ENCODE results near the gene FBXO17. TPM values are rescaled to one million over a fixed set of nuclear protein-coding genes. Genes with fewer than 3 reads are reported as not detected.

FBXO17 gene
- total and polyA plus RNA-seq, 2 donors (not counting 1 experiment from before 2014, with no cell fraction given) = not detected

DNA sequence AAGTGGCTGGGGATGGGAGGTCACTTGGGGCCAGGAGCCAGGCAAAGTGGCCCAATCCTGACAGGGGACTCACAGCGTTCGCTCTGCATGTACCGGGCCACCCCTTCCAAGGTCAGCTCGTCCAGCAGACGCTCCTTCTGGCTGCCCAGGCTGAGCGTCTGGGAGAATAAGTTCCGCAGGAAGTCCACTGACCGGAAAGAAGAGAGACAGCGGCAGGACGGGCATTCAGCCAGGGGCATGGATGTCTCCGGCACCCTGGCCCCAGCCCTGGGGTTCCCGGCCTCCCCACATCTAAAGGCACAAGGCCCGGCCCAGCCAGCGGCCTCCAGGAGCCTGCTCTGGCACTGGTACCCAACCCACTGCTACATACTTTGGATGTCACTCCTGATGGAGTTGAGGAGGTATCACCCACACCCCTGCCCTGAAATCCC is 82.2 kb downstream of the FBXO17 start:
- peaks cover 0 to 22% of the 10 kb centered on the region in 2 experiments for H3K36me3 ChIP-seq (replicated peaks in 1 of 2; ENCODE audit: control extremely low read depth in 1 of 2, control insufficient read depth in 1 of 2, extremely low read depth in 1 of 2, insufficient read depth in 2 of 2, low read length in 1 of 2)
- no peak for DNase-seq
- no peaks in the 10 kb centered on the region for H4K20me1 ChIP-seq (ENCODE audit: control insufficient read depth, insufficient read depth, low read length, poor library complexity, severe bottlenecking)
- ATAC-seq (ENCODE audit: low read depth) = no peak
- no peak overlapping the region for H2AFZ ChIP-seq (ENCODE audit: insufficient read depth, low read depth, low read length, poor library complexity, severe bottlenecking)
- no peaks in the 10 kb centered on the region for H3K27me3 ChIP-seq (replicated peaks in 1 of 4; ENCODE audit: control extremely low read depth in 1 of 4, control insufficient read depth in 3 of 4, insufficient read depth in 4 of 4, low read length in 3 of 4)
- H3K27me3 Mint-ChIP-seq = no peaks in the 10 kb centered on the region
- H3K9me3 ChIP-seq (ENCODE audit: control extremely low read depth in 1 of 3, control insufficient read depth in 2 of 3, insufficient read depth in 1 of 3, low read length in 2 of 3) = no peaks in the 10 kb centered on the region
- H3K4me3 Mint-ChIP-seq = no peak overlapping the region
- peaks cover 9% of the 10 kb centered on the region for H3K4me1 Mint-ChIP-seq
- CTCF ChIA-PET = interaction anchor here (1.0 kb wide), 1 partner anchor 107 kb away, joined by 4 read pairs; no protein-coding TSS in a partner anchor
- 99% methylated on average over 14 of the region's 14 CpGs for WGBS (ENCODE audit: insufficient coverage)
- intact Hi-C loops (cut with micrococcal nuclease) = no loop called here
- no peaks in the 10 kb centered on the region for H3K9me3 Mint-ChIP-seq (ENCODE audit: insufficient read depth)
- no peak overlapping the region for H3K9ac ChIP-seq (ENCODE audit: low read length)
- no peak overlapping the region for H3K4me2 ChIP-seq (replicated peaks; ENCODE audit: low read depth, low read length, poor library complexity, severe bottlenecking)
- TF ChIP-seq EZH2 (IDR thresholded peaks at IDR 0.05; ENCODE audit: borderline replicate concordance, insufficient read depth, low read depth, low read length, poor library complexity, severe bottlenecking) = no peak
- TF ChIP-seq, protein P1, sequence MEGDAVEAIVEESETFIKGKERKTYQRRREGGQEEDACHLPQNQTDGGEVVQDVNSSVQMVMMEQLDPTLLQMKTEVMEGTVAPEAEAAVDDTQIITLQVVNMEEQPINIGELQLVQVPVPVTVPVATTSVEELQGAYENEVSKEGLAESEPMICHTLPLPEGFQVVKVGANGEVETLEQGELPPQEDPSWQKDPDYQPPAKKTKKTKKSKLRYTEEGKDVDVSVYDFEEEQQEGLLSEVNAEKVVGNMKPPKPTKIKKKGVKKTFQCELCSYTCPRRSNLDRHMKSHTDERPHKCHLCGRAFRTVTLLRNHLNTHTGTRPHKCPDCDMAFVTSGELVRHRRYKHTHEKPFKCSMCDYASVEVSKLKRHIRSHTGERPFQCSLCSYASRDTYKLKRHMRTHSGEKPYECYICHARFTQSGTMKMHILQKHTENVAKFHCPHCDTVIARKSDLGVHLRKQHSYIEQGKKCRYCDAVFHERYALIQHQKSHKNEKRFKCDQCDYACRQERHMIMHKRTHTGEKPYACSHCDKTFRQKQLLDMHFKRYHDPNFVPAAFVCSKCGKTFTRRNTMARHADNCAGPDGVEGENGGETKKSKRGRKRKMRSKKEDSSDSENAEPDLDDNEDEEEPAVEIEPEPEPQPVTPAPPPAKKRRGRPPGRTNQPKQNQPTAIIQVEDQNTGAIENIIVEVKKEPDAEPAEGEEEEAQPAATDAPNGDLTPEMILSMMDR (IDR thresholded peaks at IDR 0.05) = no peak
- H3K27ac ChIP-seq (ENCODE audit: low read length in 2 of 2) = no peak overlapping the region
- POLR2A ChIA-PET = no interaction called here
- peaks cover 52% of the 10 kb centered on the region for H3K79me2 ChIP-seq (ENCODE audit: control insufficient read depth, insufficient read depth, low read length)
- H3K4me1 ChIP-seq (ENCODE audit: control insufficient read depth in 2 of 2, insufficient read depth in 2 of 2, low read length in 2 of 2) = peaks cover 6 to 10% of the 10 kb centered on the region in 2 donors
- no peak overlapping the region for H3K4me3 ChIP-seq (ENCODE audit: control extremely low read depth in 1 of 5, extremely low read depth in 1 of 5, insufficient read depth in 1 of 5, low read depth in 2 of 5, low read length in 4 of 5)
- no peak overlapping the region for H3K27ac Mint-ChIP-seq

DNA sequence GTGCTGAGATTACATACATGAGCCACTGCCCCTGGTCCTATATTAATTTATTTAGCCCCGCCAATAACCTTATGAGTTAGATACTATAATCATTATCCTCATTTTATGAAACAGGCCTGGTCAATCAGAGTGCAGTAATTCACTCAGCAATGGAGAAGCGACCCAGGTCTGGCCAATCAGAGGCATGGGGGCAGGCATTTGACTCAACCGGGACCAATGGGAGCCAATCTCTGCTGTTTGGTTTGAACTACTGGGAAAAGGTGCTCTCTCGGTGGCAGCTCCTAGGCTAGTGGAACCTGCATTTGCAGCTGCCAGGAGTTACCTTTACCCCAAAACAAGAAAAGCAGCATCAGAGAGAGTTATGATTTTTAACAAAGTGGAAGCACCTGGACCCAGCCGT is 82.7 kb downstream of the FBXO17 start:
- no peak overlapping the region for H3K4me3 ChIP-seq (ENCODE audit: control extremely low read depth in 1 of 5, extremely low read depth in 1 of 5, insufficient read depth in 1 of 5, low read depth in 2 of 5, low read length in 4 of 5)
- H3K9ac ChIP-seq (ENCODE audit: low read length) = no peak overlapping the region
- no peak overlapping the region for H3K27ac ChIP-seq (ENCODE audit: low read length in 2 of 2)
- H3K4me1 ChIP-seq (ENCODE audit: control insufficient read depth in 2 of 2, insufficient read depth in 2 of 2, low read length in 2 of 2) = peaks cover under 1 to 5% of the 10 kb centered on the region in 2 donors
- ChIA-PET POLR2A (no interaction called here), CTCF (interaction anchor here (1.0 kb wide), 1 partner anchor 107 kb away, joined by 4 read pairs; no protein-coding TSS in a partner anchor)
- no peak overlapping the region for H2AFZ ChIP-seq (ENCODE audit: insufficient read depth, low read depth, low read length, poor library complexity, severe bottlenecking)
- TF ChIP-seq EZH2 (IDR thresholded peaks at IDR 0.05; ENCODE audit: borderline replicate concordance, insufficient read depth, low read depth, low read length, poor library complexity, severe bottlenecking) = no peak
- TF ChIP-seq, protein P1 (IDR thresholded peaks at IDR 0.05) = no peak
- ATAC-seq (ENCODE audit: low read depth) (no peak), DNase-seq (no peak)
- peaks cover 0 to 23% of the 10 kb centered on the region in 2 experiments for H3K36me3 ChIP-seq (replicated peaks in 1 of 2; ENCODE audit: control extremely low read depth in 1 of 2, control insufficient read depth in 1 of 2, extremely low read depth in 1 of 2, insufficient read depth in 2 of 2, low read length in 1 of 2)
- peaks cover 5% of the 10 kb centered on the region for H3K4me1 Mint-ChIP-seq
- H3K79me2 ChIP-seq (ENCODE audit: control insufficient read depth, insufficient read depth, low read length) = peaks cover 49% of the 10 kb centered on the region
- no peaks in the 10 kb centered on the region for H3K9me3 Mint-ChIP-seq (ENCODE audit: insufficient read depth)
- no peak overlapping the region for H3K4me3 Mint-ChIP-seq
- 100% methylated on average over 2 of the region's 5 CpGs for WGBS (ENCODE audit: insufficient coverage)
- no peaks in the 10 kb centered on the region for H3K27me3 ChIP-seq (replicated peaks in 1 of 4; ENCODE audit: control extremely low read depth in 1 of 4, control insufficient read depth in 3 of 4, insufficient read depth in 4 of 4, low read length in 3 of 4)
- H3K9me3 ChIP-seq (ENCODE audit: control extremely low read depth in 1 of 3, control insufficient read depth in 2 of 3, insufficient read depth in 1 of 3, low read length in 2 of 3) = no peaks in the 10 kb centered on the region
- no peak overlapping the region for H3K4me2 ChIP-seq (replicated peaks; ENCODE audit: low read depth, low read length, poor library complexity, severe bottlenecking)
- H3K27ac Mint-ChIP-seq = no peak overlapping the region
- intact Hi-C loops (cut with micrococcal nuclease) = no loop called here
- H3K27me3 Mint-ChIP-seq = no peaks in the 10 kb centered on the region
- no peaks in the 10 kb centered on the region for H4K20me1 ChIP-seq (ENCODE audit: control insufficient read depth, insufficient read depth, low read length, poor library complexity, severe bottlenecking)

Measured in B cell (primary cell).